ENCODE data around the gene ZBTB47. TPM values are rescaled to one million over a fixed set of nuclear protein-coding genes. Genes with fewer than 3 reads are reported as not detected.

Gene ZBTB47
- total RNA-seq, 1 experiment from 2014 or later, result 22.7 TPM

DNA sequence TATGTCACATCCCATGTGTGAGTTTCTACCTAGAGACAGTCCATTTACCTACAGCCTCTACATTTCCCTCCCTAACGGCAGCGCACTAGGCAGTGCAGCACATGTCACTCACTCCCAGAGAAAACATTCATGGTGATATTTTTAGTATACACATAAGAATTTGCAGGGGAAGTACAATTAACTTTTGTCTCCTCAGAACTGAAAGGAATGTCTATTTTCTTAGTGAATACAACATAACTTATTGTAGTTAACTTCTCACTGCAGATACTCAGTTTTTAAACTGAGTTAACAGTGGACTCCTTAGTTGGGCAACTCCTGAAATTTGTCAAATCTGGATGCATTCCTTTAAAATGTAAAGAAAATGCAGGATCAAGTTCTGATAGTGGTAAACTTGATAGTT, 4.5 kb upstream of the ZBTB47 start:
- Histone ChIP-seq H3K36me3 (peaks cover 27% of the 10 kb centered on the region), H3K4me3 (no peak overlapping the region), H3K9me3 (no peaks in the 10 kb centered on the region), H3K27me3 (no peaks in the 10 kb centered on the region)
- DNase-seq, result no peak

DNA sequence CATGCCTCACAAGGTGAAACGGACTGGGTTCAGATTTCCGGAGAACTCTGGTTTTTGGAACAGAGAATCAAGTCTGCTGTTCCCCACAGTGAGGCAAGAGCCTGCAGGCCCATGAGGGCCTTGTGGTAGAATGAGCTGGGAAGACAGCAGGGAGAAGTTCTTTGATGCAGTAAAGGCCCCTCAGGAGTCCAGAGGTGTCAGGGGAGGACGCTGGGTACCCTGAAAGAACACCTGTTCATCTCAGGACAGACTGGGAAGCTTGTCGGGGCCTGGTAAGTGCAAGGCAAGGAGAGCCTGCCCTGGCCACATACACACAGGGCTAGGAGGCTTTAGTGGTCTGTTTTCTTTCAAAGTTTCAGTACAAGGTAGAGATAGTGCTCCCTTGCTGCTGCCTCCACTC, 3.7 kb upstream of the ZBTB47 start:
- H3K27me3 ChIP-seq, result no peaks in the 10 kb centered on the region
- no peaks in the 10 kb centered on the region for H3K9me3 ChIP-seq
- H3K36me3 ChIP-seq, result peaks cover 22% of the 10 kb centered on the region
- no peak overlapping the region for H3K4me3 ChIP-seq
- no peak for DNase-seq

DNA sequence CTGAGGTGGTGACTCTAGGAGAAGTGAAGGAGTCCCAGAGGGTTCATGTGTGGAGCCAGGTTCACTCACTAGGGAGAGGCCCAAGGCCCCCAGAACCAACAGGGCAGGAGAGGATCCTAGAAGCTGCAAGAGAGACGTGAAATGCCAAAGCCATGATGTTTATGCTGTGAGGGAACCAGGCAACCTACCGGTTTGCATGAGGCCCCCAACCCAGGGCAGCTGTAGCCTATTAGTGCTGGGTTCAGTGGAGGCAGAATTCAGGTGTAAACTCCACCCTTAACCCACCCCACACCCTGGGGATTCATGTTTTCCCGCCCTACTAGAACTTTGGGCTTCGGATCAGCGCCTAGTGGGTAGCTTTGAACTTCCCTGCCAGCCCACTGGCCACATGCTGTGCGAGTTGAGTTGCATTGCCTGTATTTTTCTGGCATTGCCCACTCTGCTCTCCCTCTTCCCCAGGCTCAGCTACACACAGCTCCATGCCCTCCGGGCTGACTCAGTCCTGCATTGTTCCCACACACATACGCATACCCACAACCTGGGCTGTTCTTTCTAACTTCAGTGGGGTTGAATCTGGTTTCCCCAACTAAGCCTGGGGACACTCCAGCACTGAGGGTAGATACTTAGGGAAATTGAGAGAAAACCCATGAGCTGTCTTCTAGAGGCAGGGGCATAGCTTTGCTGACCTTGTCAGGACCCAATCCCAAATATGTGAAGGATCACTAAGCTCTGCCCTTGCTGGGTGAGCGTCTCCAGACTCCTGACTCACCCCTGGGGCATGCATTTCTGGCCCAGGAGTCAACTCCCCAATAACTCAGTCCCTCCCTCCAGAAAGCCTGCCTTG, 2.0 kb upstream of the ZBTB47 start:
- H3K4me3 ChIP-seq, result peak overlapping the region; percentile 21
- peaks cover 10% of the 10 kb centered on the region for H3K36me3 ChIP-seq
- no peaks in the 10 kb centered on the region for H3K27me3 ChIP-seq

DNA sequence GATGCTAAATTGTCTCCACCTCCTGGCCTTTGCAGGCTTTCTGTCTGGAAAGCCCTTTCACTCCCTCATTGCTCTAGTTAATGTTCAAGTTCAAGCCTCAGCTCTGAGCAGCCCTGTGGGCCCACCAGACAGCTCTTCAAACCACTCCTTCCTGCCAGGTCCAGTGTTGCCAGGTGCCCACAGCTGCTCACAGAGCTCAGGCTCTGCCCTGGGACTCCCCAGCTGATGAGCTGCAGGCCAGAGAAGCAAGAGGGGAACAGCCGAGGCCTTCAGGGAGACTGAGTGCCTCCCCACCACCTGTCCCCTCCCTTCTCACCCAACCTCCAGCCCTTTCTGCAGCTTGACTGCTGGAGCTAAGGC, 1.3 kb upstream of the ZBTB47 start:
- Histone ChIP-seq H3K4me3 (peak overlapping the region; percentile 66), H3K9me3 (no peaks in the 10 kb centered on the region), H3K27me3 (no peaks in the 10 kb centered on the region), H3K36me3 (peaks cover 10% of the 10 kb centered on the region)
- DNase-seq, result no peak

More for the DNA sequence above, 2.0 kb upstream of the ZBTB47 start:
- H3K9me3 ChIP-seq, result no peaks in the 10 kb centered on the region
- peak; percentile 89 for DNase-seq

DNA sequence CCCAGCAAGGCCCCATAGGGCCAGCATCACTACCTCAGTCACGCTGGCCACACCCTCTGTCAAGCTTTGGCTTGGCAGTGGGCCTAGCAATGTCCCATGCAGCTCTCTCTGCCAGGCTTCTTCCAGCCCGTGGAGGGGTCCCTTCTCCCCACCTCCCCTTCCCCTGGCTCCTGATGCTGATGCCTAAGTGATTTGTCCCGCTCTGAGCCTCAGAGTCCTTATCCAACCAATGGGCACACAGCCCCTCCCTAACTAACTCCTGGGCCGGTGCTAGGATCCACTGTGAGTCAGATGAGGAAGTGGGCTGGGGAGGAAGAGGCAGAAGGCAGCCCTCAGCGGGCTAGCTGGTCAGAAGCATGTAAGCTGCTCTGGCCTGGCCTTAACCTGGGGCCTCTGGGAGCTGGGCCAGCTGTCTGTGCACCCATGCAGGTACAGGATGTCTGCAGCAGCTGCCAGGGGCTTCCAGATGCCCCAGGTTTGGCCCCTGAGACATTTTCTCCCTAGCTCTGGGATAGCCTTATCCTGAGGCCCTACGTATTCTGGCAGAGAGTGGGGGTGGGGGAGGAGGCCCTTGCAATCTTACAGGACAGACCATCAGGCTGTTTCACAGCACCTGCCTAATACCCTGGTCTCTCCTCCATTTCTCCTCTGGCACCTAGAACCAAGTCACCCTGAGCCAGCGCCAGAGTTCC, 740 bp upstream of the ZBTB47 start:
- Histone ChIP-seq H3K9me3 (no peaks in the 10 kb centered on the region), H3K27me3 (no peaks in the 10 kb centered on the region), H3K4me3 (peak overlapping the region; percentile 66), H3K36me3 (peaks cover 10% of the 10 kb centered on the region)
- DNase-seq, result peak; percentile 88

DNA sequence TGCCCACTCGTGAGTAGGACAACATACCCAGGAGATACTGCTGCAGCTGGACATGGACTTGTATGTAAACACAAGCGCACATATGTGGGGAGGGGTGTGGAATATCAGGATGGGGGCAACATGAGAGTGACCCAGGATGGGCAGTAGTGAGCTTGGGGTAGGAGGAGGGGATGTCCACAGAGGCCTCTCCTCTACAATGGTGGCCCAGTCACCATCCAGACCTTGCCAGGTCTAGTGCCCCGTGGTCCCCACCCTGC, 266 bp upstream of the ZBTB47 start:
- Histone ChIP-seq H3K27me3 (no peaks in the 10 kb centered on the region), H3K9me3 (no peaks in the 10 kb centered on the region), H3K4me3 (peak overlapping the region; percentile 66), H3K36me3 (peaks cover 9% of the 10 kb centered on the region)
- no peak for DNase-seq

DNA sequence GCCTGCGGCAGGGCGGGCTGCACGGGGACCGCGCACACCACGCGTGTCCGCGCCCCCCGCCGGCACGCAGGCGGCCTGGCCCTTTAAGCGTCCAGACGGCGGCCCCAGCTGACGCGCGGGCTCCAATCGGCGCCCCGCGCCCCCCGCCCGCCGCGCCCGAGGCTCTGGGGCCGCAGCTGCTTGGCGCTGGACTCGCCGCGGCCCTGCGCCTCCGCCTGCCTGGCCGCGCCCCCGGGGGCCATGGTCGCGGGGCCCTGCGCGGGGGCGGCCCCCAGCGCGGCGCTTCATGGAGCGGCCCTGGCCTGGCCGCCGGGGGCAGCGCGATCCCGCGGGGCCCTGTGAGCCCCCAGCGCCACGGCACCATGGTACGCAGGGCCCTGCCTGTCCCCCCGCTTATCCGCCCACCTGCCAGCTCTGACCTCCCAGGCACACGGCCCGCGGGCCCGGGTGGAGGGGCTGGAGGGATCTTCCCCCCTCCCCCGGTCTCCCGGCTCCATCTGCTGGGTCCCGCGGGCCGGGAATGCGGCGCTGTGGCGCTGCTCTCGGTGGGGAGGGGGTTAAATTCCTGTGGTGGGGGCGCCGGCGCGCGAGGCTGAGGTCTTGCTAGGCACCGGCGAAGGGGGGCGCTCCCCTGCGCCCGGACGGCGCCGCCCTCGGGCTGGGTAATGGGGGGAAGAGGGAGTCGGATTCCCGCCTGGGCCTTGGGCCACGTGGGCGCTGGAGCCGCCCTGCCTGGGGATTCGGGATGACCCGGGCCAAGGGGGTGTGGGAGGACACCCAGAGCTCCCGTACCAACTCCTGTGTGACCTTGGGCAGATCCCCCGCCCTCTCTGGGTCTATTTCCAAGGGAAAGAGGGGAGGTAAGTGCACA, 1.1 kb downstream of the ZBTB47 start:
- Histone ChIP-seq H3K27me3 (no peaks in the 10 kb centered on the region), H3K36me3 (peaks cover 6% of the 10 kb centered on the region), H3K9me3 (no peaks in the 10 kb centered on the region), H3K4me3 (peak overlapping the region; percentile 66)
- DNase-seq, result peak; percentile 89

DNA sequence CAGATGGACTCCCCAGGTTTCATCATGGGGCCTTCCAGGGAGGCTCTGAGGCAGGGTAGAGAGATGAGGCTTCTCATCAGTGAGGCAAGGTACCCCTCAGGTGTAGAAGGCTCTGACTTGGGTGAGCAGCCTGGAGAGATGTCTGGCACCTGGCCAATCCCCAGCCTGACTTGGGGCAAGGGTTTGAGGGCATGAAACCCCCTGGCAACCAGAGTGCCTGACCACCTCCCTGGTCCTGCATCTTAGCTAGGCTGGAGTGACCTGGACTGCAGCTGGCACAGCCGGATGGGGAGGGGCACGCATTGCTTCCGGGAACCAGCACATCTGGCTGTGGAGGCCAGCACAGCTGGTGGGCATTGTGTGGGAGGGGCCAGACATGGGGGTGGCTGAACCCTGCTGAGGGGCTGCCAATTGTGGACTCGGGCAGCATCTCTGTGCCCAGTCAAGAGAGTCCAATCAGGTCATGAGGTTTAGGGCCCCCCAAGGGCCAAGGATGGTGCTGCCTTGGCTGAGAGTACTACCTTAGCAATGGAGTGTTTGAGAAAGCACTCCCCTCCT, 1.9 kb downstream of the ZBTB47 start:
- DNase-seq, result peak; percentile 69
- Histone ChIP-seq H3K4me3 (peak overlapping the region; percentile 59), H3K36me3 (peaks cover 6% of the 10 kb centered on the region), H3K9me3 (no peaks in the 10 kb centered on the region), H3K27me3 (no peaks in the 10 kb centered on the region)

DNA sequence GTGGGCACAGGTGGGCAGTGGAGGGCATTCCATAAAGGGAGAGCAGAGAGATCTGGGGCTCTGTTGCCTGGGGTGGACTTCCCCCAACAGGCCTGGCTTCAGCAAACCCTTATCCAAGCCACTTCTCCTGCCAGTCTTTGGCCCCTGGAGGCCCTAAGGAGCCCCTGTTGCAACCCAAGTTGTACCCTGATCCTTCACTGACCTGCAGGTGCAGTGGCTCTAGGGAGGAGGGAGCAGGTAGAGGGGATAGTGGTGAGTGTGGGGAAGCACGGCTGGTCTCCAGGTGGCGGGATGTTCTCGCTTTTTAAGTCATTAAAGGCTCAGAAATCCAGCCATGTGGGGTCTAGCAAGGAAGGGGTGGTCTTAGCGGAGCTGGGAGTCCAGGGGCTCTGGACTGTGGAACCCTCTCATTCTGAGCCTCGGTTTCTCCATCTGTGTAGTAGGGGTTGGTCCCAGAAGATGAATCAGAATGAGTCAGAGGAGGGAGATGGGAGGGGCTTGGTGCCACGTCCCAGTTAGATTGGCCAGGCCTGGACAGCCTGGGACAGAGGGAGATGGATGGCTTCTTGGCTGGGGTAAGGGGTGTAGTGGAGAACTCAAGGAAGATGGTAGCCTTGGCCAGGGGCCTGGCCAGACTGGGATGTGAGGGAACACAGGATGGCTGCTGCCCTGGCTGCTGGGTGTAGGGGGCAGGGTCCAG, 2.6 kb downstream of the ZBTB47 start:
- Histone ChIP-seq H3K9me3 (no peaks in the 10 kb centered on the region), H3K36me3 (peaks cover 6% of the 10 kb centered on the region), H3K27me3 (no peaks in the 10 kb centered on the region), H3K4me3 (no peak overlapping the region)
- DNase-seq, result peak; percentile 50

DNA sequence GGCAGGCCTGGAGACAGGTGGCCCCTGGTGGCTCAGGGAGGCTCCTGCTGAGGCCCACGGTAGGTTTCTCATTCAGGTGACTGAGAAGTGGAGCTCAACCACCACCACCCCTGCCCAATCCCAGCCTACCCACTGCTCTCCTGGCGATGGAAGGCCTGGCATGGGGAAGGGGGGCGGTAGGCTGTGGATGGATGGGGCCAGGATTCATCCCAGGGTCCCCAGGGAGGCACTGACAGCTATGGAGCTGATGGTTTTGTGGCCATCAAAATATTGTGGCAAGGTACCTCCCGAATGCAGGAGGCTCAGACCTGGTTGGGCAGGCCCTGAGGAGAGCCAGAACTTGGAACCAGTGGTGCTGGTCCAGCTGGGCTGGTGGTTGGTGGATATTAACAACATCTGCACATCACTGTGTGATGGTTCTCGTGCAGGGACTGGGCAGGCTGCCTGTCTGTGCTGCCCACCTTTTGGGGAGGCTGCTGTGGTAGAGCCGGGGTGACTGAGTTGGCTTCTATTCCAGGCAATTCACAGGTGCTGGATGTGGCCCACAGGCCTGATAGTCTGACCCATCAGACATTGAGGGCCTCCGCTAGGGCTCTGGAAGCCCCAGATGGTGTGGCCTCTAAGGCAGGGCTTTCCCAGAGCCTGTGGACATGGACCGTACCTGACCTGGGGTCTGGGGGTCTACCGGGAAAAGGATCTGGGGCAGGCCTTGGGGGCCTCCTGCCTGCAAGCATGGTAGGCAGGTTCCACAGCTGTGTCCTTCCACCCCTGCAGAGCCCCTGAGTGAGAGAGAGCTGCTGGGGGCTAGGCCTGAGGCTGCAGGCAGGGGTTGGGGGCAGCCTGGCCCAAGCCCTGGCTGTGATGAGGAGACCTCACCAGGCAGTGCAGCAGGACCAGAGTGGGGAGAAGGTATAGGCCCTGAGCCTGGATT, 3.4 kb downstream of the ZBTB47 start:
- Histone ChIP-seq H3K9me3 (no peaks in the 10 kb centered on the region), H3K27me3 (no peaks in the 10 kb centered on the region), H3K36me3 (peaks cover 6% of the 10 kb centered on the region), H3K4me3 (no peak overlapping the region)
- no peak for DNase-seq

DNA sequence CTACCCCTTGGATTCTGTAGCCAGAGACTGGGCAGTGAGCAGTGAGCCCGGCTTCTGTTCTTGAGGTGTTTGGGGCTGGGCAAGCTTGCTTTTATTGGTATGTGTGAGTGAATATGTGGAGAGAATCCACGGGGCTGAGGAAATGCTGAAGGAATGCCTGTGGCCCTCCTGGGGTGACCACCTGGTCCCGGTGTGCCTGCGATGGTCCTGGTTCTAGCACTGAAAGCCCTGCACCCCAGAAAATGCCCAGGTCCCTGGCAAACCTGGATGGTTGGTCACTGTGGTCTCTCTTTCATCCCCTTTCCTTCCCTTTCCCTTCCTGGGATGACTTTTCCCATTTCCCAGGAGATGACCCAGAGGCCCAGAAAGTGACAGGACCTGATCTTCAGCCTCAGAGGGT, 4.2 kb downstream of the ZBTB47 start:
- no peak overlapping the region for H3K4me3 ChIP-seq
- no peaks in the 10 kb centered on the region for H3K27me3 ChIP-seq
- no peaks in the 10 kb centered on the region for H3K9me3 ChIP-seq
- no peak for DNase-seq
- peaks cover 6% of the 10 kb centered on the region for H3K36me3 ChIP-seq

DNA sequence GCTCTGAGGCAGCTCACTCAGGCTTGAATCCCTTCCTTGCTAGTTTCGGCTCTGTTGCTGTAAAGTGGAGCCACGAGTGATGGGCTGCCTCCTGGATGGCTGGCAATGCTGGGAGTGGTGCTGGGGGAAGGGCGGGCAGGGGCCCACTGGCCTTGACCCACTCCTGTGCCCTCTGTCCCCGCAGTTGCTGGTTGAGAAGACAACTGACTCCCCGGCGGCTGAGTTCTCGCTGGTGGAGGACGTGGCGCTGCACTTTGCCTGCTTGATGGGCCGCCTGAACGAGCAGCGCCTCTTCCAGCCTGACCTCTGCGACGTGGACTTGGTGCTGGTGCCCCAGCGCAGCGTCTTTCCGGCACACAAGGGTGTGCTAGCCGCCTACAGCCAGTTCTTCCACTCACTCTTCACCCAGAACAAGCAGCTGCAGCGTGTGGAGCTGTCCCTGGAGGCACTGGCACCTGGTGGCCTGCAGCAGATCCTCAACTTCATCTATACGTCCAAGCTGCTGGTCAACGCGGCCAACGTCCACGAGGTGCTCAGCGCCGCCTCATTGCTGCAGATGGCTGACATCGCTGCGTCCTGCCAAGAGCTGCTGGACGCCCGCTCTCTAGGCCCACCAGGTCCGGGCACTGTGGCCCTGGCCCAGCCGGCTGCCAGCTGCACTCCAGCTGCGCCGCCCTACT, 4.7 kb downstream of the ZBTB47 start:
- H3K9me3 ChIP-seq, result no peaks in the 10 kb centered on the region
- DNase-seq, result no peak
- no peaks in the 10 kb centered on the region for H3K27me3 ChIP-seq
- no peak overlapping the region for H3K4me3 ChIP-seq
- peaks cover 6% of the 10 kb centered on the region for H3K36me3 ChIP-seq

DNA sequence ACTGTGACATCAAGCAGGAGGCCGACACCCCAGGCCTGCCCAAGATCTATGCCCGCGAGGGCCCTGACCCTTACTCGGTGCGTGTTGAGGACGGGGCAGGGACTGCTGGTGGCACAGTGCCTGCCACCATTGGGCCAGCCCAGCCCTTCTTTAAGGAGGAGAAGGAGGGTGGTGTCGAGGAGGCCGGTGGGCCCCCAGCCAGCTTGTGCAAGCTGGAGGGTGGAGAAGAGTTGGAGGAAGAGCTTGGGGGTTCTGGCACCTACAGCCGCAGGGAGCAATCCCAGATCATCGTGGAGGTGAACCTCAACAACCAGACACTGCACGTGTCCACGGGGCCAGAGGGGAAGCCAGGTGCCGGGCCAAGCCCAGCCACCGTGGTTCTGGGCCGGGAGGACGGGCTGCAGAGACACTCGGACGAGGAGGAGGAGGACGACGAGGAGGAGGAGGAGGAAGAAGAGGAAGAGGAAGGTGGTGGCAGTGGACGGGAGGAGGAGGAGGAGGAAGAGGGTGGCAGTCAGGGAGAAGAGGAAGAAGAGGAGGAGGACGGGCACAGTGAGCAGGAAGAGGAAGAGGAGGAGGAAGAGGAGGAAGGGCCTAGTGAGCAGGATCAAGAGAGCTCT, 5.4 kb downstream of the ZBTB47 start:
- no peaks in the 10 kb centered on the region for H3K9me3 ChIP-seq
- H3K36me3 ChIP-seq, result peaks cover 6% of the 10 kb centered on the region
- DNase-seq, result no peak
- H3K4me3 ChIP-seq, result no peak overlapping the region
- H3K27me3 ChIP-seq, result no peaks in the 10 kb centered on the region

DNA sequence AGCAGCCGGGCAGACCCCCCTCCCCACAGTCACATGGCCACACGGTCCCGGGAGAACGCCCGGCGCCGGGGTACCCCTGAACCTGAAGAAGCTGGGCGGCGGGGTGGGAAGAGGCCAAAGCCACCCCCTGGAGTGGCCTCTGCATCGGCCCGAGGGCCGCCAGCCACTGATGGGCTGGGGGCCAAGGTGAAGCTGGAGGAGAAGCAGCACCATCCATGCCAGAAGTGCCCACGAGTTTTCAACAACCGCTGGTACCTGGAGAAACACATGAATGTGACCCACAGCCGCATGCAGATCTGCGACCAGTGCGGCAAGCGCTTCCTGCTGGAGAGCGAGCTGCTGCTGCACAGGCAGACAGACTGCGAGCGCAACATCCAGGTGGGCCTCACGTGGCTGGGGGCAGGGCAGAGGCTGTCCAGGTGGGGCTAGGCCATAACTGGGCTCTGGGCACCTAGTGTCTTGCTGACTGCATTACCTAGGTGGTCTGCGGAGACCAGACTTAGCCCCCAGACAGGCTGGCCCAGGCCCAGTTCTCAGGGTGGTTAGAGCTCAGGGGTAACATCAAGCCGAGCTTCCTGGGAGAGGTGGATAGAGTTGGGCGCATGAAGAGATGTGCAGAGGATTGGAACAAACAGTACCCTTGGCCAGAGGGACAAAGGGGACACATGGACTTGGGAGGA, 6.1 kb downstream of the ZBTB47 start:
- Histone ChIP-seq H3K9me3 (no peaks in the 10 kb centered on the region), H3K4me3 (no peak overlapping the region), H3K36me3 (peaks cover 6% of the 10 kb centered on the region), H3K27me3 (no peaks in the 10 kb centered on the region)
- no peak for DNase-seq
